Natural killer cell treated with Interleukin-12 subunit alpha and Interleukin-12 subunit beta and Interleukin-15 and Interleukin-18, amount 100 ng/mL, for 72 hours (primary cell): Measurements from ENCODE around the gene MGARP. TPM values are rescaled to one million over a fixed set of nuclear protein-coding genes. Genes with fewer than 3 reads are reported as not detected.

Experiments used
- ATAC-seq, 2 donors: fragments of 150-1000 bp; cut with Tn5 transposase in 1 of 2; sonication (Bioruptor Pico), chemical (Tn5 transposase) in 1 of 2; 2 replicates each; pipeline ENCODE4 v1.10.0; 2021
- DNase-seq: peaks from one replicate; pipeline ENCODE4 v3.0.0; 2022; ENCODE audit warnings: low spot score
- H3K27ac Mint-ChIP-seq, 2 donors: 1 replicate in 1 of 2; 2 replicates in 1 of 2; pipeline ENCODE4 v1.8.0; 2022; ENCODE audit warnings: mixed read lengths in 2 of 2, mild to moderate bottlenecking in 1 of 2, moderate library complexity in 1 of 2
- H3K27me3 Mint-ChIP-seq, 2 donors: 1 replicate in 1 of 2; 2 replicates in 1 of 2; pipeline ENCODE4 v1.8.0; 2022; ENCODE audit warnings: mixed read lengths in 2 of 2
- H3K36me3 Mint-ChIP-seq: one replicate; pipeline ENCODE4 v1.8.0; 2022; ENCODE audit warnings: mixed read lengths
- H3K4me1 Mint-ChIP-seq, 2 donors: 1 replicate in 1 of 2; 2 replicates in 1 of 2; pipeline ENCODE4 v1.8.0; 2022; ENCODE audit warnings: low read depth in 2 of 2, mixed read lengths in 2 of 2, mild to moderate bottlenecking in 1 of 2
- H3K4me3 Mint-ChIP-seq: one replicate; pipeline ENCODE4 v1.8.0; 2022; ENCODE audit warnings: mixed read lengths
- H3K9me3 Mint-ChIP-seq: 2 replicates; pipeline ENCODE4 v1.8.0; 2022; ENCODE audit warnings: mixed read lengths
- total RNA-seq, 2 donors: library from RNA; stranded (reverse); gene quantifications; one replicate each; pipeline ENCODE4 v1.2.3, GENCODE V29; 2022

MGARP gene
- total RNA-seq, 2 donors from 2014 or later, result 0.21 TPM; not detected in 1

- H3K4me1 Mint-ChIP-seq, result peaks cover 35 to 45% of the 10 kb centered on the region in 2 donors
- H3K4me3 Mint-ChIP-seq, result peak overlapping the region; percentile 34
- peak overlapping the region; percentile 44 to 62 for H3K27ac Mint-ChIP-seq
- ATAC-seq, result no peak
- H3K9me3 Mint-ChIP-seq, result no peaks in the 10 kb centered on the region
- H3K36me3 Mint-ChIP-seq, result peaks cover 13% of the 10 kb centered on the region
- DNase-seq, result no peak
- no peaks in the 10 kb centered on the region for H3K27me3 Mint-ChIP-seq
Measured at GRCh38 chr4:139304920-139305319, 24.9 kb upstream of the MGARP start.

DNA sequence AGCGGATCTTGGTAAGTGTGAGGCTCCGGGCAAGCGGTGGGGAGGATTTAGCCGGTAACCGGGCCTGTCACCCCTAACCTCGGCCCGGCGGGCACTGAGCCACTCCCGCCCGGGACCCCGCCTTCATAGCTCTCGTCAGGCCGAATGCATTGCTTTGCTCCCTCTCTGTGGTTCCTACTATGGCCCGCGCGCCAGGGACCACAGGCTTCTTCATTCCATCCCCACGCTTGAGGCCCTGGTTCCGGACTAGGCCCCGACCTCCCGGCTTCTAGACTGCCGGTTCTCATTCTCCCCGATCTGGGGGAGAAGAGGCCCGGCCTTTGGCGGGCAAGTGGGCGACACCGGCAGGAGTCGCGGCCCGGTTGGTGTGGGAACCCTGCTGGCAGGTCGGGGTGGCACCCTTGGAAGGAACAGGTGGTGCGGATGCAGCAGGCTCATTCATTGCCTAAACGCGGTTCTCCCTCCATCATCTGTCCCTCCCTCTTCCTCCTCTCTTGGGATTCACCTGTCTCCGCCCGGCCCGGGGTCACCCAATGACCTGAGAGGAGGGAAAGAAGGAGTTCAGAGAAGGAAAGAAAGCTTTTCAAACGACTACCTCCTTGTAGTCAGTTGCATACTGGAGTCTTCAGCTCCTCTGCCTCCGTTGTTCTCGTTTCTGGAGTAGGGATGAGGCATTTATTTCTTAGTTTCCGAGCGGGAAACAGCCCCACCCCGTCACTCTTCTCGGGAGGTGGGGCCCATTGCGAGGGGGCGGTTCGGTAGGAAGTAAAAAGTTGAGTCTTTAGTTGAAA is 22.0 kb upstream of the MGARP start, which contains the start of gene NDUFC1:
Gene NDUFC1, minus strand, starts transcription at position 657 of the 791 bp plus-strand sequence. CDS start 6,679 bp downstream, outside the sequence.
- peaks cover 33 to 52% of the 10 kb centered on the region in 2 donors for H3K4me1 Mint-ChIP-seq
- peaks cover 13% of the 10 kb centered on the region for H3K36me3 Mint-ChIP-seq
- H3K27ac Mint-ChIP-seq, result peak within 1 kb of the TSS; percentile 97 to 99

DNA sequence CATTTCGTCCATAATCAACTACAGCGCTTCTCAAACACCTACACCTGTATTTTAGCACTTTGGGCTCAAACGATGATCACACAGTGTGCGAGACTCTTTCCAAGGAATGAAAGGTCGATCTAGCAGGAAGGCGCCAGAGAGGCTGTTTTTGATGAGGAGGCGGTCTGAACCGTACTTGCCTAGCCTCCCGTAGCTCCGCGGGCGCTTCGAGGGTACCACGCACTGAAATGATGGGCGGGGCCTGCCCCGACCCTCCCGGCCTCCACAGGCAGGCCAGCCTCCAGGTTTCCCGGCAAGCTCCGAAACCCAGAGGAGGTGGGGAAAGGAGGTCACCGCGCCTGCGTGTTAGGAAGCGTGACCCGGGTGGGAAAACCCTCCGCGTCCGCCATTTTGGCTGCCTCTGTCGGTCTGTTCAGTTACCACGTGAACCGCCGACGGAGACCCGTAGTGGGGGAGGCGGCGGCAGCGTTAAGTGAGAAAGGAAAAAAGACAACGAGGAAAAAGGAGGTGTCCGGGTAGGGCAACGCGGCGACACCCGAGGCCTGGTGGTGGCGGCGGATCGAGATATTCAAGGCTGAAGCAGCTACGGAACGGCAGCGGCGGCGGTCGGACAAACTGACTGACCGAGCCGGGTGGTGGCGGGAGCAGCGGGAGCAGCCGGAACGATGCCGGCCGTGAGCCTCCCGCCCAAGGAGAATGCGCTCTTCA is 21.2 kb upstream of the MGARP start, which contains the start of gene NAA15:
Gene NAA15, plus strand, starts transcription at position 393 of the 708 bp plus-strand sequence. Its CDS starts 273 bp downstream, at position 666.
- ATAC-seq, result peak; percentile 94 to 96
- Mint-ChIP-seq H3K36me3 (peaks cover 13% of the 10 kb centered on the region), H3K27me3 (no peaks in the 10 kb centered on the region), H3K9me3 (no peaks in the 10 kb centered on the region), H3K27ac (peak within 1 kb of the TSS; percentile 97 to 99), H3K4me1 (peaks cover 27 to 52% of the 10 kb centered on the region in 2 donors), H3K4me3 (peak within 1 kb of the TSS; percentile 95)
- DNase-seq, result peak; percentile 98

More for the DNA sequence above, 22.0 kb upstream of the MGARP start, which contains the start of gene NDUFC1:
- H3K4me3 Mint-ChIP-seq, result peak within 1 kb of the TSS; percentile 95
- ATAC-seq (peak; percentile 50 to 59), DNase-seq (peak; percentile 77)
- no peaks in the 10 kb centered on the region for H3K9me3 Mint-ChIP-seq
- no peaks in the 10 kb centered on the region for H3K27me3 Mint-ChIP-seq

- H3K27me3 Mint-ChIP-seq, result no peaks in the 10 kb centered on the region
- no peaks in the 10 kb centered on the region for H3K9me3 Mint-ChIP-seq
- peak overlapping the region; percentile 97 to 99 for H3K27ac Mint-ChIP-seq
- H3K4me1 Mint-ChIP-seq, result peaks cover 33 to 55% of the 10 kb centered on the region in 2 donors
- H3K36me3 Mint-ChIP-seq, result peaks cover 13% of the 10 kb centered on the region
- peak overlapping the region; percentile 95 for H3K4me3 Mint-ChIP-seq
- DNase-seq, result peak; percentile 61
- peak; percentile 63 to 67 for ATAC-seq
Measured at GRCh38 chr4:139300431-139301112, 20.5 kb upstream of the MGARP start.

GRCh38 chr4:139299536-139299935 is 19.5 kb upstream of the MGARP start:
- H3K27ac Mint-ChIP-seq, result peak overlapping the region; percentile 97 to 99
- H3K9me3 Mint-ChIP-seq, result no peaks in the 10 kb centered on the region
- peaks cover 6% of the 10 kb centered on the region for H3K36me3 Mint-ChIP-seq
- DNase-seq (no peak), ATAC-seq (no peak)
- peak overlapping the region; percentile 95 for H3K4me3 Mint-ChIP-seq
- H3K4me1 Mint-ChIP-seq, result peaks cover 30 to 52% of the 10 kb centered on the region in 2 donors
- no peaks in the 10 kb centered on the region for H3K27me3 Mint-ChIP-seq

GRCh38 chr4:139297001-139297410 is 17.0 kb upstream of the MGARP start:
- ATAC-seq, result no peak
- peak overlapping the region; percentile 97 for H3K4me3 Mint-ChIP-seq
- H3K9me3 Mint-ChIP-seq, result no peaks in the 10 kb centered on the region
- peaks cover 24 to 43% of the 10 kb centered on the region in 2 donors for H3K4me1 Mint-ChIP-seq
- no peaks in the 10 kb centered on the region for H3K27me3 Mint-ChIP-seq
- no peak for DNase-seq
- peak overlapping the region; percentile 71 to 98 for H3K27ac Mint-ChIP-seq
- H3K36me3 Mint-ChIP-seq, result peaks cover 6% of the 10 kb centered on the region

DNA sequence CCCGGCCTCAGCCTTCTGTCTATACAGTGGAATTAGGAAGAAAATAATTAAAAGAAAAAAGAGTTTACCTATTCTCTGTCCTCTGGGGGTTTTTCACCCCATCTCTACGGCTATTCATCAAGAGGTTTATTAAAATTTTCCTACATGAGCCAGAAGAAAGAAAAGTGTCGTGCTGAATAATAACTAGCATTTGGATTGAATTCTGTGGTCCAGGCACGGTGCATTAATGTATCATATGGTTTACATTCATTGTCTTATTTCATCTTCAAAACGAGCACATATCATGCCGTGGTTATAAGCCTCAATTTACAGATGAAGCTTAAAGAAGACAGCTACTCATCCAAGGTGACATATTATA is 15.9 kb upstream of the MGARP start:
- H3K4me3 Mint-ChIP-seq, result peak overlapping the region; percentile 97
- ATAC-seq (no peak), DNase-seq (no peak)
- no peaks in the 10 kb centered on the region for H3K36me3 Mint-ChIP-seq
- H3K4me1 Mint-ChIP-seq, result peaks cover 20 to 40% of the 10 kb centered on the region in 2 donors
- H3K27ac Mint-ChIP-seq, result peak overlapping the region; percentile 98
- H3K27me3 Mint-ChIP-seq, result no peaks in the 10 kb centered on the region
- no peaks in the 10 kb centered on the region for H3K9me3 Mint-ChIP-seq

GRCh38 chr4:139295206-139295941 is 15.3 kb upstream of the MGARP start:
- Mint-ChIP-seq H3K36me3 (no peaks in the 10 kb centered on the region), H3K4me1 (peaks cover 14 to 35% of the 10 kb centered on the region in 2 donors), H3K4me3 (peak overlapping the region; percentile 97), H3K27ac (peak overlapping the region; percentile 98), H3K9me3 (no peaks in the 10 kb centered on the region), H3K27me3 (no peaks in the 10 kb centered on the region)
- DNase-seq (peak; percentile 97), ATAC-seq (peak; percentile 97 to 98)

- no peaks in the 10 kb centered on the region for H3K9me3 Mint-ChIP-seq
- H3K36me3 Mint-ChIP-seq, result peaks cover 12% of the 10 kb centered on the region
- H3K27me3 Mint-ChIP-seq, result no peaks in the 10 kb centered on the region
- no peak for ATAC-seq
- DNase-seq, result no peak
- H3K27ac Mint-ChIP-seq, result no peak overlapping the region
- H3K4me1 Mint-ChIP-seq, result no peaks in the 10 kb centered on the region
- no peak overlapping the region for H3K4me3 Mint-ChIP-seq
Measured at GRCh38 chr4:139286186-139286698, 6.2 kb upstream of the MGARP start.

GRCh38 chr4:139282721-139283075 is 2.7 kb upstream of the MGARP start:
- Mint-ChIP-seq H3K36me3 (peaks cover 12% of the 10 kb centered on the region), H3K27ac (no peak overlapping the region), H3K4me1 (peaks cover 15 to 16% of the 10 kb centered on the region in 2 donors), H3K4me3 (no peak overlapping the region), H3K27me3 (peaks cover 20 to 24% of the 10 kb centered on the region in 2 donors), H3K9me3 (no peaks in the 10 kb centered on the region)
- DNase-seq (no peak), ATAC-seq (no peak)

DNA sequence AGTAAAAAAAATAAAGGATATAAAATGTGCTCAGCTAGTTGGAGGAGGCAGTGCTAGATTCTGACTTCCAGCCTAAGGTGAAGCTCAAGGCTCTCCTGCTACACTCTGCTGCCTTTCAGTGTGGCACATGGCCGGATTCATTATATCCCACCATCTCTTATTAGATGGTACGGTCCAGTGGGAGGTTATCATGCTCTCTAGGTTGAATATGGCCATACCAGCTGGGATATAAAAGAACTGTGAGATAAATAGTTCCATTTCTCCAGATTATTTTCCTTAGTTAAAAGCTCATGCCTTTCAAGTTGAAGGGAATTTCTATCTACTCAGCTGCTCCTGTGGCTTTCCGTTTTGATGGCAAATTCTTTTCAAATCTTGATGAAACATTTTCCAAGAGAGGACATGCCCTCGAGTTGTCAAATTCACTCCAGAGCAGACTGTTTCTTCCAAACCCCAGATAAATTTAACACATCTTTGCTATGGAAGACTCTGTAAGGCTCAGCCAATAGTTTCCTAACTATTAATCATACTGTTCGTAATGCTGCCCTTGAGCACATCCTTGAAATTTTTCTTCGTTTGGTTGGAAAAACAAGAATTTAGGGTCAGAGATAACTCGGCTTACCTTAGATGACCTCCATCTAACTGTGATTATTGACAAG is 2.2 kb upstream of the MGARP start:
- Mint-ChIP-seq H3K4me3 (no peak overlapping the region), H3K27ac (no peak overlapping the region), H3K36me3 (peaks cover 12% of the 10 kb centered on the region), H3K4me1 (peaks cover 15 to 16% of the 10 kb centered on the region in 2 donors), H3K9me3 (no peaks in the 10 kb centered on the region), H3K27me3 (peaks cover 20 to 24% of the 10 kb centered on the region in 2 donors)
- ATAC-seq, result no peak
- DNase-seq, result no peak

DNA sequence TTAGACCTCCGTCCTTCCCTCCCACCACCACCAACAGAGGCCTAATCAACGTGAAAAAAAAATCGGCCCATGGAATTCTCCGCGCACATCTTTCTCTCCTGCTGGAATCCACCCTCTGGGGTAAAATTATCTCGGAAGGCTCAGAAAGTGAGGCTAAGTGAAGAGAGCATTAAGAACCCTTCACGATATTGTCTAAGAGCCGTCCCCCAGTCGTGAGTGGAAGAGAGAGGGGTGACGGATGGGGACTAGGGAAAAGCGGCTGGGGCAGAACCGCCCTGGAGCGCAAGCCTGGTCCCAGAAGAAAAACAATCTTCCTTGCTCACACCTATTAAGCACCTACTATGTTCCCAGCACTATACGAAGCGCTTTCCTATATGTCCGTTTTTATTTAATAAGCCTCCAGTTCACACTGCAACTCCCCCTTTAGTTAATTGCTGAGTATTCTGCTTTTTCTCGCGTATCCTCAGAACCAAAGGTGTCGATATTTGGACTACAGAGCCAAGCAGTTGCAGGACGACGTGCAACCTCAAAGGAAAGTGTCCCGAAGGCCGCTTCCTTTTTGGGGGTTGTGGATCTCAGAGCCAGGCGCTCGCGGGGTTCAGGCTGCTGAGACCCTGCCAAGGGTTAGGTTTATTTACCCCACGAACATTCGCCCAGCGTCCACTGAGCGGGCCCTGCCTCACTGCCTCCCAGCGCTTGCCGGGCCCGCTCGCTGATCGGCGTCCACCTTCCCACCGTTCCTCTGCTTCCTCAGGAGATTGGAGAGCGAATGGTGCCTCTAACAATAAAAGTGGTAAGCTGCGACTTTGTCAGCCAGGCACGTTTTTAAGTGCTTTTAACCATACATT is 889 bp downstream of the MGARP start:
- peaks cover 15 to 16% of the 10 kb centered on the region in 2 donors for H3K4me1 Mint-ChIP-seq
- ATAC-seq (peak in 1 of 2 donors; percentile 57), DNase-seq (no peak)
- H3K36me3 Mint-ChIP-seq, result no peaks in the 10 kb centered on the region
- H3K27me3 Mint-ChIP-seq, result peaks cover 25 to 37% of the 10 kb centered on the region in 2 donors
- H3K9me3 Mint-ChIP-seq, result no peaks in the 10 kb centered on the region
- H3K4me3 Mint-ChIP-seq, result peak overlapping the region; percentile 86
- no peak overlapping the region for H3K27ac Mint-ChIP-seq
